Peyer's patch (tissue), 4 donors: ENCODE results near the gene ADGRG3.
A peak's percentile ranks its signal among the peaks of the same experiment; 100 is the strongest.

Source experiments
- CTCF ChIP-seq, 6 experiments: fragments of 450-650 bp in 4 of 6; fragments of 200-600 bp in 2 of 6; sonication (generic) in 1 of 6; IDR thresholded peaks; one replicate each; pipeline ENCODE4 v1.5.1; 2017 to 2019; ENCODE audit warnings: antibody characterized with exemption in 6 of 6, mild to moderate bottlenecking in 3 of 6, moderate library complexity in 1 of 6
- POLR2A ChIP-seq, 2 donors: fragments of 450-650 bp; IDR thresholded peaks; one replicate each; pipeline ENCODE4 v1.5.1; 2017; ENCODE audit warnings: antibody characterized with exemption in 2 of 2, mild to moderate bottlenecking in 2 of 2, moderate library complexity in 2 of 2

GRCh38 chr16:57628008-57628781 is 39.9 kb upstream of the ADGRG3 start, which contains the start of gene ADGRG1:
- TF ChIP-seq CTCF (IDR thresholded peaks at IDR 0.05): no peak
- TF ChIP-seq POLR2A (IDR thresholded peaks at IDR 0.05): peak in 1 of 2 donors; percentile 32
